Measurements from ENCODE around the gene MARCHF6.

DNA sequence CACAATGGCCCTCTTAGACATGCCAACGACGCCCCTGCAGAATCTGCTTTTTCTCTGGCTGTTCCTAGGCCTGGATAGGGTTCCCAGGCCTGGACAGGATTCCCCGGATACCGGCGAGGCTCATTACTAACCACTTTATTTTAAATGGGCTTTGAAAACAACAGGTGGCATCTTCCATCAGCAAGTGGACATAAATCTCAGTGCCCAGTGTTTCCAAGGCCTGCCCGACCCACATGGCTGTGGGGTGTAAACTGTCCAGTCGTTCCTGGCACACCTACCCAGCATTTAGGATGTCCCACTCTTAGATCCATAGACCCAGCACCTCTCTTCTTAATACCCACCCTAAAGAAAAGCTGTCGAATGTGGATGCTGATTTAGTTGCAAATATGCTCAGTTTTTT, 46.7 kb upstream of the MARCHF6 start:
- no peak for TF ChIP-seq POLR2A (IDR thresholded peaks at IDR 0.05)
- TF ChIP-seq, protein P1, sequence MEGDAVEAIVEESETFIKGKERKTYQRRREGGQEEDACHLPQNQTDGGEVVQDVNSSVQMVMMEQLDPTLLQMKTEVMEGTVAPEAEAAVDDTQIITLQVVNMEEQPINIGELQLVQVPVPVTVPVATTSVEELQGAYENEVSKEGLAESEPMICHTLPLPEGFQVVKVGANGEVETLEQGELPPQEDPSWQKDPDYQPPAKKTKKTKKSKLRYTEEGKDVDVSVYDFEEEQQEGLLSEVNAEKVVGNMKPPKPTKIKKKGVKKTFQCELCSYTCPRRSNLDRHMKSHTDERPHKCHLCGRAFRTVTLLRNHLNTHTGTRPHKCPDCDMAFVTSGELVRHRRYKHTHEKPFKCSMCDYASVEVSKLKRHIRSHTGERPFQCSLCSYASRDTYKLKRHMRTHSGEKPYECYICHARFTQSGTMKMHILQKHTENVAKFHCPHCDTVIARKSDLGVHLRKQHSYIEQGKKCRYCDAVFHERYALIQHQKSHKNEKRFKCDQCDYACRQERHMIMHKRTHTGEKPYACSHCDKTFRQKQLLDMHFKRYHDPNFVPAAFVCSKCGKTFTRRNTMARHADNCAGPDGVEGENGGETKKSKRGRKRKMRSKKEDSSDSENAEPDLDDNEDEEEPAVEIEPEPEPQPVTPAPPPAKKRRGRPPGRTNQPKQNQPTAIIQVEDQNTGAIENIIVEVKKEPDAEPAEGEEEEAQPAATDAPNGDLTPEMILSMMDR (IDR thresholded peaks at IDR 0.05): no peak
